Heart left ventricle (tissue), 16 donors: ENCODE data around the gene NKAIN2. TPM values are rescaled to one million over a fixed set of nuclear protein-coding genes. Genes with fewer than 3 reads are reported as not detected.
"Not testable (repeated sequence)": the region's sequence is repeated elsewhere in the genome, so short reads cannot be mapped to it uniquely, and the experiment has no call there.

ENCODE experiments used
- ATAC-seq, 4 donors: fragments of 200-7000 bp; cut with Tn5 transposase; one replicate each; pipeline ENCODE4 v1.9.1; 2020 to 2022; ENCODE audit warnings: moderate library complexity in 4 of 4, mild to moderate bottlenecking in 3 of 4, moderate number of reproducible peaks in 1 of 4
- DNase-seq, 5 donors: peaks; one replicate each; pipeline ENCODE4 v3.0.0-alpha.2; 2020
- H3K27ac ChIP-seq, 12 donors: fragments of 200-600 bp; sonication (generic) in 4 of 12; one replicate each; pipeline versions ENCODE4 v1.5.0 to v1.8.0; 2016 to 2022; ENCODE audit warnings: mild to moderate bottlenecking in 2 of 12
- H3K27me3 ChIP-seq, 9 donors: fragments of 200-600 bp; sonication (generic) in 2 of 9; one replicate each; pipeline versions ENCODE4 v1.5.1 to v1.8.0; 2016 to 2022; ENCODE audit warnings: mild to moderate bottlenecking in 3 of 9
- H3K36me3 ChIP-seq, 9 donors: fragments of 200-600 bp; sonication (generic) in 2 of 9; one replicate each; pipeline versions ENCODE4 v1.5.0 to v1.8.0; 2018 to 2022; ENCODE audit warnings: mild to moderate bottlenecking in 2 of 9
- H3K4me1 ChIP-seq, 12 donors: fragments of 200-600 bp; sonication (generic) in 4 of 12; one replicate each; pipeline versions ENCODE4 v1.5.0 to v1.8.0; 2016 to 2022; ENCODE audit warnings: mild to moderate bottlenecking in 3 of 12
- H3K4me3 ChIP-seq, 12 donors: fragments of 200-600 bp; sonication (generic) in 4 of 12; one replicate each; pipeline versions ENCODE4 v1.5.0 to v1.8.0; 2017 to 2022; ENCODE audit warnings: mild to moderate bottlenecking in 9 of 12, moderate library complexity in 4 of 12
- H3K9me3 ChIP-seq, 12 donors: fragments of 200-600 bp; sonication (generic) in 4 of 12; one replicate each; pipeline versions ENCODE4 v1.5.0 to v1.8.0; 2016 to 2022; ENCODE audit warnings: mild to moderate bottlenecking in 1 of 12
- CTCF ChIP-seq, 12 donors: fragments of 200-600 bp; sonication (generic) in 4 of 12; IDR thresholded peaks; one replicate each; pipeline versions ENCODE4 v1.5.0 to v1.8.0; 2018 to 2022; ENCODE audit warnings: antibody characterized with exemption in 12 of 12, mild to moderate bottlenecking in 5 of 12
- POLR2A ChIP-seq, 2 donors: fragments of 450-650 bp; IDR thresholded peaks; one replicate each; pipeline ENCODE4 v1.6.1; 2017; ENCODE audit warnings: antibody characterized with exemption in 2 of 2, mild to moderate bottlenecking in 2 of 2, moderate library complexity in 2 of 2
- WGBS, 4 donors: extraction: QIAGEN DNeasy Blood & Tissue Kit in 2 of 4; methylation state at CpG; one replicate each; pipeline versions ENCODE4 v1.1.5 to v1.1.7; 2013 to 2018; 5-methylcytosine and 5-hydroxymethylcytosine counted together
- intact Hi-C, 10 donors: fragments of 100-400 bp; cut with DNase I; formaldehyde crosslinking; loops; one replicate each; pipeline versions ENCODE4 v1.11.1 to v1.14.2; 2022
- polyA plus RNA-seq, 2 donors: library from polyadenylated mRNA; stranded (reverse); fragments of 200-250 nt; gene quantifications; one replicate each; pipeline ENCODE4 v1.2.3, GENCODE V29; 2013
- total RNA-seq, 9 donors: library from RNA; depleted of rRNA in 2 of 9; stranded (reverse); fragments of >200 nt in 2 of 9; fragmentation: NEBNext Ultra II Directional in 3 of 9; extraction: Animal tissue kit (Norgen Biotek cat#: 25700) in 3 of 9; gene quantifications; one replicate each; pipeline versions ENCODE4 v1.1.0 to v1.2.4, GENCODE V29; 2016 to 2023
- donor health status: ischemic (EF 13 %, LVEDD 7.1; RV severe dilation, severe dysfunction).
- donor health status: healthy with polysubstance abuse.
- donor health status: DM: no; HTN: yes; CAD: no.
- donor health status: DM: no; HTN: no; CAD: no.
- donor health status: ischemic (EF 25% LVEDD 6.9; RV normal size, moderate dysfunction).
- donor health status: ischemic (EF 25% LVEDD 5.7; RV mildly dilated, moderate dysfunction).
- donor health status: healthy.
- donor health status: DM: yes; HTN: yes; CAD: no.
- donor health status: ischemic (EF 35%, LVEDD 5.7; RV mildly dilated, moderate dysfunction).
- donor health status: nonischemic (EF 11% LVEDD 7.7; RV severe dilation, severe dysfunction).
- donor health status: DM: yes; HTN: yes; CAD: no.
- donor health status: PGD.
- donor health status: ischemic (EF 29% LVEDD 5.4; RV normal size, mild dysfunction).
- donor health status: nonischemic (EF 23%, LVEDD 6.1; RV moderate dilation, normal function).

The NKAIN2 gene
- total and polyA plus RNA-seq, 11 donors, result 0.19 to 0.83 (median 0.33) TPM; not detected in 2

DNA sequence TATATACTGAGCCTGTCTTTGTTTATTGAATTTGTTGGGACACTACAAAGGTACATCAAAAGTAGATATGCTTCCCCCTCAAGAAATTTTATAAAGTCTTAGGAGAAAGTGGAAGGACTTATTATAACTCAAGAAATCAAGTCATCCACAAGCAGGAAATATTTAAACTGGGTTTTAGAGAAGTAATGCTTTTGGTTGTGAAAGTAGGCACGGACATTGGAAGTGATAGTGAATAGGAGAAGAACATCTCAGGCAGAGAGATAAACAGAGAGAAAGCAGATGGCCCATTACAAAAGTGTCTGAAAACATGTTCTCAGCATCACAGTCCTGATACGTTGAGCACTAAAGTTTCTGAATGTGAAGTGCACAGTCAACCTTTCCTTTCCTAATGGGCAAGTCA, 742.9 kb downstream of the NKAIN2 start:
- H3K27me3 ChIP-seq, result no peaks in the 10 kb centered on the region
- no peak for ATAC-seq
- H3K36me3 ChIP-seq, result no peaks in the 10 kb centered on the region
- WGBS, 4 donors, result 27 to 32% (median 28%) methylated on average over 2 of the region's 2 CpGs
- no peak overlapping the region for H3K27ac ChIP-seq
- DNase-seq, result no peak
- H3K9me3 ChIP-seq, result no peaks in the 10 kb centered on the region
- no peak overlapping the region for H3K4me3 ChIP-seq
- intact Hi-C loops, result no loop called here
- no peaks in the 10 kb centered on the region for H3K4me1 ChIP-seq
- no peak for TF ChIP-seq POLR2A (IDR thresholded peaks at IDR 0.05)
- no peak for TF ChIP-seq CTCF (IDR thresholded peaks at IDR 0.05)

DNA sequence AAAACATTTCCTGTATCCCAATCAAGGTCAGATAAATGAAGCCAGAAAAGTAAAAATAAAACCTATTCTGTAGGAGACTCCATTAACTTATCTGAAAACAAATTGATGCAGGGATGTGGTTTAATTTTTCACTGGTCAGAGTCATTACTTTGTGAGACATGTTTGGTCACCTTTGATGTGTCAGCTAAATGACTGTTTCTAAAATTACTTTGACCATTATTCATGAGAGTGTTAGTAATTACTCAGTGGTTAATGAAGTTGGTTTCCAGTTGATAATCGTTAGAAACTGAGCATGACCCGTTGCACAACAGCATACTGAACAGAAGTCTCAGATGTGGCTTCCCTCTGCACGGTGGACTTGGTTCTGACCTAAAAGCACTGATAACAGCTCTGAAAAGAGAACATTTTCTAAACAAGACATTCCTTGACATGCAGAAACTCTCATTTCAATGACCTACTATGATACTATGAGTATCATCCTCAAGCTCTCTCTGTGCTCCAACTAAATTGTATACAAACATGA, 748.1 kb downstream of the NKAIN2 start:
- DNase-seq (no peak), ATAC-seq (no peak)
- no peaks in the 10 kb centered on the region for H3K4me1 ChIP-seq
- H3K4me3 ChIP-seq, result no peak overlapping the region
- no peak overlapping the region for H3K27ac ChIP-seq
- WGBS, 4 donors, result 79 to 87% (median 82%) methylated on average over 3 of the region's 3 CpGs
- TF ChIP-seq CTCF (IDR thresholded peaks at IDR 0.05) (no peak), POLR2A (IDR thresholded peaks at IDR 0.05) (no peak)
- no peaks in the 10 kb centered on the region for H3K36me3 ChIP-seq
- no peaks in the 10 kb centered on the region for H3K27me3 ChIP-seq
- peaks cover 0 to 4% (median 0%) of the 10 kb centered on the region in 12 donors for H3K9me3 ChIP-seq
- intact Hi-C loops, result no loop called here

- no peak for TF ChIP-seq CTCF (IDR thresholded peaks at IDR 0.05)
- DNase-seq, result no peak
- Histone ChIP-seq H3K27ac (no peak overlapping the region), H3K27me3 (no peaks in the 10 kb centered on the region), H3K4me3 (no peak overlapping the region), H3K9me3 (peaks cover 0 to 4% (median 0%) of the 10 kb centered on the region in 12 donors), H3K36me3 (no peaks in the 10 kb centered on the region), H3K4me1 (no peaks in the 10 kb centered on the region)
- no peak for ATAC-seq
- intact Hi-C loops, result no loop called here
These were observed 754.2 kb downstream of the NKAIN2 start for GRCh38 chr6:124557873-124558272.

GRCh38 chr6:124560078-124560477, 756.4 kb downstream of the NKAIN2 start:
- peaks cover 0 to 11% (median 0%) of the 10 kb centered on the region in 12 donors for H3K9me3 ChIP-seq
- ATAC-seq, H3K36me3 ChIP-seq, H3K4me1 ChIP-seq, H3K27me3 ChIP-seq, H3K27ac ChIP-seq, intact Hi-C loops, H3K4me3 ChIP-seq, DNase-seq: not testable (repeated sequence)
- WGBS, 4 donors, result 74 to 82% (median 81%) methylated on average over 2 of the region's 2 CpGs

- WGBS, 4 donors, result 44 to 57% (median 53%) methylated on average over 3 of the region's 3 CpGs
- ATAC-seq (no peak), DNase-seq (no peak)
- H3K9me3 ChIP-seq, result peaks cover 0 to 11% (median 0%) of the 10 kb centered on the region in 12 donors
- intact Hi-C loops, result no loop called here
- H3K27ac ChIP-seq, result no peak overlapping the region
- no peaks in the 10 kb centered on the region for H3K36me3 ChIP-seq
- H3K4me3 ChIP-seq, result no peak overlapping the region
- H3K27me3 ChIP-seq, result no peaks in the 10 kb centered on the region
- TF ChIP-seq CTCF (IDR thresholded peaks at IDR 0.05) (no peak), POLR2A (IDR thresholded peaks at IDR 0.05) (no peak)
- H3K4me1 ChIP-seq, result no peaks in the 10 kb centered on the region
These were observed 757.4 kb downstream of the NKAIN2 start for GRCh38 chr6:124560873-124561567.
